HEK293T (cell line): ENCODE measurements around the gene NGF.
"Not testable (repeated sequence)": the region's sequence is repeated elsewhere in the genome, so short reads cannot be mapped to it uniquely, and the experiment has no call there.

Experiments
- ARNT ChIP-seq: fragments of 450-650 bp; IDR thresholded peaks from 2 replicates; pipeline ENCODE4 v1.6.1; 2017; ENCODE audit warnings: mild to moderate bottlenecking
- L3MBTL2 ChIP-seq: fragments of 450-650 bp; conservative IDR thresholded peaks from 2 replicates; pipeline ENCODE4 v1.6.1; 2016; ENCODE audit warnings: mild to moderate bottlenecking

GRCh38 chr1:115359787-115360452 is 21.9 kb upstream of the NGF start:
- TF ChIP-seq L3MBTL2, ARNT: not testable (repeated sequence)
